GM18502 (cell line): ENCODE measurements around the gene TASP1.
"Not testable (repeated sequence)": the region's sequence is repeated elsewhere in the genome, so short reads cannot be mapped to it uniquely, and the experiment has no call there.

Source experiments
- ATAC-seq: cut with Tn5 transposase; IDR thresholded peaks from one replicate; pipeline ENCODE4 v1.9.1; 2021; ENCODE audit warnings: mild to moderate bottlenecking; ENCODE audit not compliant: unreplicated experiment, poor library complexity

The TASP1 gene

GRCh38 chr20:13510837-13511488 is 127.8 kb downstream of the TASP1 start:
- ATAC-seq, result no peak

- no peak for ATAC-seq
These were observed 131.1 kb downstream of the TASP1 start for GRCh38 chr20:13507646-13508045.

DNA sequence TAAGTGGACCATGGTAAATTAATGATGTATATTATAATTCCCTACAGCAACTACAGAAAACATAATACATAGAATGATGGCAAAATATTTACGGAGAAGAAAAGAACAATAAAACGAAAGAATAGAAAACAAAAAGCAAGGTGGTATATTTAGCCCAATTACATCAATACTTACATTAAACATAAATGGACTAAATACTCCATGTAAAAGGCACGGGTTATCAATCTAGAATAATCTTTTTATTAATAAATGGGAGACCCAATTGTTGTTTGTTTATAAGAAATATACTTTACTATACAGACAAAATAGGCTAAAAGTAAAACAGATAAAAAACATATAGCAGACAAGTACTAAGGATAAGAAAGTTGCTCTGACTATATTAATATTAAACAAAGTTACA is 137.2 kb downstream of the TASP1 start:
- no peak for ATAC-seq

DNA sequence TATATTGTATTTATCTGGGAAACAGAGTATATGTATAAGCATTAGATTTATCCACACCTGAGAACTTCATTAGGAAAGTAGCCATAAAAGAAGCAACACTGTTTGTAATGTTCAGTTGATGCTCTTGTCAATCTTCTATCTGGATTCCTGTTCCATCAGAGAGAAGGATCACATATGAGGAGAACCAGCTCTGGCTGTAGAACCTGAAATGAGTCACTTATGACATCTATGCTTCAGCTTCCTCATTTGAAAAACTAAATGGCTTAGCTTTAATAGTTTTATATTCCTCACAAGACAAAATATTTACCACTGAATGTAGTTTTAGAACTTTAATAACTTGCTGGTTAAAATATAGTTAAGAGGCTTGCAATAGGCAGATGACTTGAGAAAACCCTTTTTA is 144.7 kb downstream of the TASP1 start:
- ATAC-seq, result no peak

- no peak for ATAC-seq
These were observed 145.6 kb downstream of the TASP1 start for GRCh38 chr20:13493143-13493542.

DNA sequence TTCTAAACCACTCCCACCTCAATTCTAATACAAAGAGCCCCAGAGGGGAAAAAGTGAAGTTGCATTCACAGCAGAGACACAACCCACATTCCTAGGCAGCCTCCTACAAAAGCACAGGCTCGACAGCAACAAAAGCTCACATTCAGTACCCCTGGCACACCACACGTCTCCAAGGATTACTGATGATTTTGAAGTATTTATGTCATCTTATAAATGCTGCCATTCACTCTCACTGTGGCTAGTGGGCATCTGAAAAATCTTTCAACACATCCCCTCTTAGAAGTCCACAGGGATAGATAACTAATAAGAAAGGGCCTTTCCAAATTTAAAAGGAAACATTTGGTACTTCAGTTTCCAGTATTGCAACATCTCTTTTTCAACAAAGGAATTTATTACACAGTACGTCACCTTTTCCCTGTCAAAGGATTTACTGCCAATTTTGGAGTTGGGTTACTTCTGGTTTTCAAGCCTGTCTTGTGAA is 146.7 kb downstream of the TASP1 start:
- ATAC-seq, result no peak

- ATAC-seq, result no peak
These were observed 151.5 kb downstream of the TASP1 start for GRCh38 chr20:13487202-13487601.

DNA sequence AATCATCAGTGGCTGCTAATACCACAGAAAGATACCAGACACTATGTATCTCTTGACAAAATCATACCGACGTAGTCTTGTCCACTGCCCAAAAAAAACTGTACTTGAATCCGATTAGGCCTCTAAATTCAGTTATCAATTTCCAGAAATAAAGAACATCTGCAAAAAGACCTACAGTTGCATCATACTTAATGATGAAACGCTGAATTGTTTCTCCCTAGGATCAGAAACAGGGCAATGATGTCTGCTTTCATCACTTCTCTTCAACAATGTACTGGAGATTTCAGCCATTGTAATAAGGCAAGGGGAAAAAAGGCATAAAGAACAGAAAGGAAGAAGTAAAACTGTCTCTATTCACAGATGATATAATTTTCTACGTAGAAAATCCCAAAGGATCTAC is 152.0 kb downstream of the TASP1 start:
- ATAC-seq, result no peak

- no peak for ATAC-seq
These were observed 153.2 kb downstream of the TASP1 start for GRCh38 chr20:13485576-13485975.

DNA sequence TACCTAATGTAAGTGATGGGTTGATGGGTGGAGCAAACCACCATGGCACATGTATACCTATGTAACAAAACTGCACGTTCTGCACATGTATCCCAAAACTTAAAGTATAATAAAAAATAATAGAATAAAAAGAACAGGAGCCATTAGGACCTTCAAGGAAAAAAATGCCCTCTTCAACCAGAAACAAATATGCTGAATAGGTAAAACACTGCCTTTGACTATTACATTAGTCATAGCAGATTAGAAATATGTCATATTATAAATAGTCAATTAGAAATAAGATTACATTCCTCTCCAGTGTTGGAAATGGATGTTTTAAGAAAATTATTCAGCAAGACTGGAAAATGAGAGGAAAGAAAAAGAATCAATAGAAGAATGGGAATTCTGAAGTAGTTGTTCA is 153.7 kb downstream of the TASP1 start:
- not testable (repeated sequence) for ATAC-seq

DNA sequence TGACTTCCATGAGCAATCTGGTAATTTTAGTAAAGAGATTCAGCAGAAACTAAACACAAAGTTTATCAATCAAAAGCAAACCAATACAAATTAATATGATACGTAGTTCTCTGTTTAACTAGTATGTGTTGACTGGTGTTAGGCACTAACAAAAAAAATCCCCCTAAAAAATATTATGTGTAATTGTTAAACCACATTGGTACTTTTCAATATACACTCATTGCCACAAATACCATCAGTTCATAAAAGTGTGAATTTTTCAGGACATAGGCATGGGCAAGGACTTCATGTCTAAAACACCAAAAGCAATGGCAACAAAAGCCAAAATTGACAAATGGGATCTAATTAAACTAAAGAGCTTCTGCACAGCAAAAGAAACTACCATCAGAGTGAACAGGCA is 155.3 kb downstream of the TASP1 start:
- not testable (repeated sequence) for ATAC-seq

- no peak for ATAC-seq
These were observed 160.4 kb downstream of the TASP1 start for GRCh38 chr20:13478366-13478765.

DNA sequence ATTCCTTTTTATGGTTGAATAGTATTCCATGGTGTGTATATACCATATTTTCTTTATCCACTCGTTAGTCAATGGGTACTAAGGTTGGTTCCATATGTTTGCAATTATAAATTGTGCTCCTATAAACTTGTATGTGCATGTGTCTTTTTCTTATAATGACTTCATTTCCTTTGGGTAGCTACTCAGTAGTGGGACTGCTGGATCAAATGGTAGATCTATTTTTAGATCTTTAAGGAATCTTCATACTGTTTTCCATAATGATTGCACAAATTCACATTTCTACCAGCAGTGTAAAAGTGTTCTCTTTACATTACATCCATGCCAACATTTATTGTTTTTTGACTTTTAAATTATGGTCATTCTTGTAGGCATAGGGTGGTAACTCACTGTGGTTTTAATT is 164.3 kb downstream of the TASP1 start:
- ATAC-seq, result no peak

GRCh38 chr20:13469262-13469661 is 169.5 kb downstream of the TASP1 start:
- no peak for ATAC-seq

DNA sequence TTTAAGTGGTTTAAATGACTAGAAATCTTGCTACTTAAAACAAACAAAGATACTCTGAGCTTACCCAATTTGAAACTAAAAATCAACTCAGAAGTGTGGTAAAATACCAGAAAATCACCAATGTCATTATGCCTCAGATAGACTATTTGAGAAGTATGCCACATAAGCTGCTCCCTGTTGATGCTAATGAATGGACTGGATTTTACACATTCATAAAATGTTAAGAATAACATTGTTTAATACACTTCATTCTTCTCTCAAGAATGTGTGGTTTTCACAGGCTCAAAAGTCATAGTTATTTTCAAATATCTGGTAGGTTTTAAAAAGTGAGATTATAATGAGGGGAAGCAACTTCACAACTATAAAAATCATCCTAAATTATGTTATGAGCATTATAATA is 170.6 kb downstream of the TASP1 start:
- ATAC-seq, result no peak

- ATAC-seq, result no peak
These were observed 174.0 kb downstream of the TASP1 start for GRCh38 chr20:13464702-13465101.

DNA sequence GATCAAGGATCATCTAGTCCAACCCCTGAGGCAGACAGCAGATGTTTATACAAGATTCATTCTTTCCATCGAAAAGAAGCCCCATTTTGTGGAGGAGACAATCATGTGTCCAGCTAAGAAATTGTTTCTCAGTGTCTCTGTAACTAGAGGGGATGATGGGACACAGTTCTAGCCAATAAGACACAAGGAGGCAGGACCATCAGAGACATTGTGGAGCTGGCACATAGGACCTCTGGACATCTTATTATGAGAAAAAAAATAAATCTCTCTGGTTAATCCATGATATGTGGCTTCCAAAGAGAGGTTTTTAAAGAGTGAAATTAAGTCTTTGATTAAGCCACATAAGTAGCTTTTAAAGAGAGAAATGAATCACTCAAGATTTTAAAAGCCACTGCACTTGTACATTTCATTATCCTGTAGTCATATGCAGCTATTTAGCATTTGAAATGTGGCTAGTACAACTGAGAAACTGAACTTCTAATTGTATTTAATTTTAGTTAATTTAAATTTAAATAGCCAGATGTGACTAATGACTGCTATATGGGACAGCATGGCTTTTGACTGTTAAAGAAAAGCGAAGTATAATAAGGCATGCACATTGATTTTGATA is 176.8 kb downstream of the TASP1 start:
- no peak for ATAC-seq

DNA sequence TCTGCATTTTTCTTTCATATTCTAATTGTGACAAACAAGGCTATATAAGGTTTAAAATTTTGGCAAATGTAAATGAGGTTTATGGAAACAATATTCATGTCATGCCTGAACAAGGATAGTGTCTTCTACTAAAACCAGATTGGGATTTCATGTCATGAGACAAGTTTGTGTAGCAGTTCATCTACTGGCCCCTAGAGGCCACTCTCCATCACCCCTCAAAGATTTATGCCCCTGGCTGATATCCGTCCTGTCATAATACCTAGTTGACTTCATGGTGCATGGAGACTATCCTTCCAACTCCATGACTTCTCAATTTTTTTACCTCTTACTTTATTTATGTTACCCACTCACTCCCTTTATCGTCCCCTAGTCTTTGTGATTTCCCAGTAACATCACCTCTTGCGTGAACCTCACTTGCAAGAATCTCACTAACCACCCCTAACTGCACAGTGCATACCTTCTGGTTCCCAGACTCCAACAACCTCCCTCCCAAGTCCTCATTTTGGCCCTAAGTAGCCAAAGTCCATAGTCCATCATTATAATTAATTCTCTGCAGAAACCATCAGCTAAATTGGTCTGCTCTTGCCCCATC is 179.8 kb downstream of the TASP1 start:
- ATAC-seq, result peak; percentile 96

DNA sequence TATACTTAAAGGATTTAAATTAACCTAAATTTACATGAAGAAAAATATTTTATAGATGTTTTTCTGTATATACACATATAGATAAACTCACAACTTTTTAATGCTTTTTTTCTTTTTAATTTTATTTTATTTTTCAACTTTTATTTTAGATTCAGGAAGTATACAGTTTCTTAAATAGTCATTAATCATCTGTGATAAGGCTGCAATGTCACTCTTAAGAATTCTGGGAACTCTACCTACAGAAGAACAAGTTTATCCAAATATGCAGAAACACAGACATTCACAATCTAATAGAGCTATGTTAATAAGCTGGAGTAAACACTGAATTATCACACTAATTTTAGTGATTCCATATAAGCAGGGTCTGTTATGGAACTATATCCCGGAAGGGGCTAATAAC is 181.2 kb downstream of the TASP1 start:
- ATAC-seq, result no peak

- no peak for ATAC-seq
These were observed 183.0 kb downstream of the TASP1 start for GRCh38 chr20:13455713-13456112.

DNA sequence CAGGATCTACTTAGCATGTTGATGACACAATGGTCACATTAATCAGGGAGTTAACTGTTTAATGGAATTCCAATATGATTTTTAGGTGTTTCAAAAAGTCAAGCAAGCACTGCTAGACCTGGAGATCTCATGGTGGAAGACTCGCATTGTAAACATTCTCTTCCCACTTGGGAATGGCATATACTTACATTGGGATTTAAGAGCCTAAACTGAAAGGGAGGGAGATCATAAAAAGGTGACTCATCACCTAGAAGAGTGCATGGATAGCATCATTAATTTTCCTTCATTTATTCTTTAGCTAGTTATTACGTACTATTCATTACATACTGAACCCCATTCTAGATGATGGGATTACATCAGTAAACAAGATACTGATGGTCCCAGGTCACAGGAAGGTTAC is 185.4 kb downstream of the TASP1 start:
- no peak for ATAC-seq
